ENCODE data around the gene KLC3.

- TF ChIP-seq POLR2AphosphoS5 (IDR thresholded peaks at IDR 0.05; ENCODE audit: low read depth, low read length) (no peak), TAF1 (IDR thresholded peaks at IDR 0.05; ENCODE audit: borderline replicate concordance, insufficient read depth, low read length) (no peak), REST (IDR thresholded peaks at IDR 0.05; ENCODE audit: insufficient read depth in 1 of 2, low read depth in 2 of 2, low read length in 2 of 2) (no peak), SIN3A (IDR thresholded peaks at IDR 0.05; ENCODE audit: borderline replicate concordance, insufficient read depth, low read length) (no peak), FOXP2 (optimal IDR thresholded peaks at IDR 0.05; ENCODE audit: borderline replicate concordance, extremely low read depth, extremely low read length, insufficient read depth) (no peak)
Observed at GRCh38 chr19:45295873-45296272, 44.7 kb upstream of the KLC3 start.

All from PFSK-1 (cell line).